ENCODE measurements around the gene THAP3. TPM values are rescaled to one million over a fixed set of nuclear protein-coding genes. Genes with fewer than 3 reads are reported as not detected.

THAP3 gene
- total and polyA plus RNA-seq, 2 donors (not counting 1 experiment from before 2014, with no cell fraction given), result 5.3 to 35.5 TPM

DNA sequence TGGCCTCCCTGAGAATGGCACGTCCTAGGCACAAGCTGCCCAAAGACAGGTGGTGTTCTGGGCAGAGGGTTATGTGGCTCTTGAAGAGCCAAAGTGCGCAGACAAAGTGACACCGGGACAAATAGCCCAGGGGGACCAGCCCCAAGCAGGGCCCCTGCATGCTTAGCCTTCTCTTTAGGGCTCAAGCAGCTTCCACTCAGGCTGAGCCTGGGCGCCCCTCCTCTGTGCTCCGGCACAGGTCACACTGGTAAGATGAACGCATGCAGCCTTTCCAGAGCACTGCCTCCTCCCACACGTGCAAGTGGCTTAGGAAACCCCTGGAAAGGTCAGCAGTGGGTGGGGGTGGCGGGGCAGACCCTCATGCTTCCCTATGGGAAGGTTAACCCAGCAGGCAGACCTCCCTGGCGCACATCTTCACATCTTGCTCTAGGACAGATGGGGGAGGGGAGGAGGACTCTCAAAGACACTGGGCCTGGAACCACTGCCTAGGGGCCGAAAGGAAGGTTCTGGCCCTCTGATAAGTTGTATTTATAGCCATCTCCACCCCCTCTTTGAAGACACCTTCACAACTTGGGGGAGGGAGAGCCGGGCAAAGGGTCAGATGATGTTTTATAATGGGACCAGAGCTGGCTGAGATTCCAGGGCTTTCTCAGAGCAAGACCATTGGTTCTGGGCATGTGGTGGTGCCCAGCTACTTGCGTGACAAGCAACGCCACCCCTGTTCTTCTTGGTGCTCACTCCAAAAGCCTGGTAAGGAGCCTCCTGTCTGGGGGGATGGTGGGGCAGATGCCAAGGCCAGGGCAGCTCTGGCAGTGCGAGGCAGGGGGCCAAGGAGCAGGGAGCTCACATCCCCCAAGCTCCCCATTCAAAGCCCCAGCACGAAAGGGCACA lies 27.5 kb upstream of the THAP3 start:
- Histone ChIP-seq H3K4me3 (replicated peaks in 1 of 4; ENCODE audit: control extremely low read depth in 1 of 4, insufficient read depth in 1 of 4, low read depth in 3 of 4, low read length in 4 of 4) (peak overlapping the region in 1 of 4 experiments; percentile 25), H3K9ac (ENCODE audit: insufficient read depth, low read length) (no peak overlapping the region), H3K79me2 (ENCODE audit: control insufficient read depth, insufficient read depth, low read length) (peaks cover 72% of the 10 kb centered on the region), H3K4me2 (ENCODE audit: extremely low read depth, insufficient read depth, low read length) (no peak overlapping the region), H3K9me3 (ENCODE audit: control insufficient read depth, insufficient read depth, low read depth, low read length) (no peaks in the 10 kb centered on the region), H3K27me3 (ENCODE audit: control insufficient read depth, insufficient read depth, low read length) (no peaks in the 10 kb centered on the region), H2AFZ (ENCODE audit: low read length) (no peak overlapping the region), H3K27ac (ENCODE audit: insufficient read depth, low read length) (no peak overlapping the region), H3K36me3 (ENCODE audit: control insufficient read depth, insufficient read depth, low read length) (peaks cover 40% of the 10 kb centered on the region), H4K20me1 (ENCODE audit: control insufficient read depth, extremely low read depth, insufficient read depth, low read length) (no peaks in the 10 kb centered on the region), H3K4me1 (ENCODE audit: control insufficient read depth, extremely low read depth, insufficient read depth, low read length) (no peaks in the 10 kb centered on the region)
- DNase-seq (ENCODE audit: low read depth in 2 of 2), result no peak
- no peak for TF ChIP-seq EZH2 (IDR thresholded peaks at IDR 0.05; ENCODE audit: low read length, missing control alignments)
- TF ChIP-seq, protein P1, sequence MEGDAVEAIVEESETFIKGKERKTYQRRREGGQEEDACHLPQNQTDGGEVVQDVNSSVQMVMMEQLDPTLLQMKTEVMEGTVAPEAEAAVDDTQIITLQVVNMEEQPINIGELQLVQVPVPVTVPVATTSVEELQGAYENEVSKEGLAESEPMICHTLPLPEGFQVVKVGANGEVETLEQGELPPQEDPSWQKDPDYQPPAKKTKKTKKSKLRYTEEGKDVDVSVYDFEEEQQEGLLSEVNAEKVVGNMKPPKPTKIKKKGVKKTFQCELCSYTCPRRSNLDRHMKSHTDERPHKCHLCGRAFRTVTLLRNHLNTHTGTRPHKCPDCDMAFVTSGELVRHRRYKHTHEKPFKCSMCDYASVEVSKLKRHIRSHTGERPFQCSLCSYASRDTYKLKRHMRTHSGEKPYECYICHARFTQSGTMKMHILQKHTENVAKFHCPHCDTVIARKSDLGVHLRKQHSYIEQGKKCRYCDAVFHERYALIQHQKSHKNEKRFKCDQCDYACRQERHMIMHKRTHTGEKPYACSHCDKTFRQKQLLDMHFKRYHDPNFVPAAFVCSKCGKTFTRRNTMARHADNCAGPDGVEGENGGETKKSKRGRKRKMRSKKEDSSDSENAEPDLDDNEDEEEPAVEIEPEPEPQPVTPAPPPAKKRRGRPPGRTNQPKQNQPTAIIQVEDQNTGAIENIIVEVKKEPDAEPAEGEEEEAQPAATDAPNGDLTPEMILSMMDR (conservative IDR thresholded peaks at IDR 0.05 in 1 of 2, IDR thresholded peaks at IDR 0.05 in 1 of 2; ENCODE audit: low read depth in 1 of 2, low read length in 2 of 2), result no peak

DNA sequence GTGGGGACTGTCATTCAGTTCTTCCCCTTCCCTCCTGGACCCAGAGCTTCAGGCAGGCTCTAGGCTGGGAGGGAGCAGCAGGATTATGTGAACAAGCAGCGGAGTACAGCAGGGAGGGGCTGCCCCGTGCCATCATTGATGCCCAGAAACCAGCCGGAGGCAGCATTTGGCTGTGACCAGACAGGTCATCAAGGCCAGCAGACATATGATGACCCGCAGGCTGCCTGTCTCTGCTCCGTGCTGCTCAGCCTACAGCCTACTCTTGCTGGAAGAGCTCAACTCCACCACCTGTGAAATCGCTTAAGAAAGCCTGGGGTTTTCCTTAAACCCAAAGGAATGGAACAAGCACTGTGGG lies 26.9 kb upstream of the THAP3 start:
- Histone ChIP-seq H2AFZ (ENCODE audit: low read length) (no peak overlapping the region), H3K36me3 (ENCODE audit: control insufficient read depth, insufficient read depth, low read length) (peaks cover 35% of the 10 kb centered on the region), H4K20me1 (ENCODE audit: control insufficient read depth, extremely low read depth, insufficient read depth, low read length) (no peaks in the 10 kb centered on the region)

More for the DNA sequence above, 26.9 kb upstream of the THAP3 start:
- no peak overlapping the region for H3K4me3 ChIP-seq (replicated peaks in 1 of 4; ENCODE audit: control extremely low read depth in 1 of 4, insufficient read depth in 1 of 4, low read depth in 3 of 4, low read length in 4 of 4)
- peaks cover 75% of the 10 kb centered on the region for H3K79me2 ChIP-seq (ENCODE audit: control insufficient read depth, insufficient read depth, low read length)
- no peak for DNase-seq (ENCODE audit: low read depth in 2 of 2)
- H3K9ac ChIP-seq (ENCODE audit: insufficient read depth, low read length), result no peak overlapping the region
- H3K27me3 ChIP-seq (ENCODE audit: control insufficient read depth, insufficient read depth, low read length), result no peaks in the 10 kb centered on the region
- H3K27ac ChIP-seq (ENCODE audit: insufficient read depth, low read length), result no peak overlapping the region
- no peak for TF ChIP-seq EZH2 (IDR thresholded peaks at IDR 0.05; ENCODE audit: low read length, missing control alignments)
- TF ChIP-seq, protein P1 (conservative IDR thresholded peaks at IDR 0.05 in 1 of 2, IDR thresholded peaks at IDR 0.05 in 1 of 2; ENCODE audit: low read depth in 1 of 2, low read length in 2 of 2), result no peak
- H3K4me1 ChIP-seq (ENCODE audit: control insufficient read depth, extremely low read depth, insufficient read depth, low read length), result no peaks in the 10 kb centered on the region
- no peaks in the 10 kb centered on the region for H3K9me3 ChIP-seq (ENCODE audit: control insufficient read depth, insufficient read depth, low read depth, low read length)
- H3K4me2 ChIP-seq (ENCODE audit: extremely low read depth, insufficient read depth, low read length), result no peak overlapping the region
